H4 (cell line): ENCODE measurements around the gene ING2. TPM values are rescaled to one million over a fixed set of nuclear protein-coding genes. Genes with fewer than 3 reads are reported as not detected.

Experiments used
- DNase-seq: peaks from one replicate; pipeline ENCODE4 v3.0.0-alpha.2; 2015; ENCODE audit warnings: low spot score
- total RNA-seq: library from RNA; depleted of rRNA; stranded (reverse); fragments of >200 nt; shearing (Covaris generic); gene quantifications from 2 replicates; pipeline ENCODE4 v1.2.3, GENCODE V29; 2014

The ING2 gene
- total RNA-seq, 1 experiment from 2014 or later = 17.2 TPM

DNA sequence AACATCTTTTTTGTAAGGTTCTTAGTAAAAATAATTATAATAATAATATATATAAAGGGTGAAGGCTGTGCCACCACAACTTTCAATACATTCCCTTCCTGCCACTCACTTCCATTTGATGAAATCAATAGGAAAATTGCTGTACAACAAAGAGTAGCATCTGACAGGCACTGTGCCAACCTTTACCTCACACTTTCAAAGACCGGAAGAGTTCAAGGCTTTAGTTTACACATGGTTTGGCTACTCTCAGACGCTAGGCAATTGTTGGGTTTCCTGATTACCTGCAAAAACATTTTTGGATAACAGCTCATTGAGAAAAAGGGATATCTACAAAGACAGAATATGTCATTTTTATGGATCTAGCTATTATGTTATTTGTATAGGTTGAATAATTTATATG, 5.5 kb upstream of the ING2 start:
- no peak for DNase-seq

- DNase-seq = no peak
Observed at GRCh38 chr4:183499801-183500200, 5.1 kb upstream of the ING2 start.

- peak; percentile 6 for DNase-seq
Observed at GRCh38 chr4:183503497-183504063, 1.3 kb upstream of the ING2 start.

GRCh38 chr4:183504064-183504929, 561 bp upstream of the ING2 start:
- peak; percentile 93 for DNase-seq

GRCh38 chr4:183505611-183506388, 942 bp downstream of the ING2 start:
- DNase-seq = peak; percentile 86

- DNase-seq = no peak
Observed at GRCh38 chr4:183506389-183506735, 1.5 kb downstream of the ING2 start.

- no peak for DNase-seq
Observed at GRCh38 chr4:183507925-183508696, 3.3 kb downstream of the ING2 start.

DNA sequence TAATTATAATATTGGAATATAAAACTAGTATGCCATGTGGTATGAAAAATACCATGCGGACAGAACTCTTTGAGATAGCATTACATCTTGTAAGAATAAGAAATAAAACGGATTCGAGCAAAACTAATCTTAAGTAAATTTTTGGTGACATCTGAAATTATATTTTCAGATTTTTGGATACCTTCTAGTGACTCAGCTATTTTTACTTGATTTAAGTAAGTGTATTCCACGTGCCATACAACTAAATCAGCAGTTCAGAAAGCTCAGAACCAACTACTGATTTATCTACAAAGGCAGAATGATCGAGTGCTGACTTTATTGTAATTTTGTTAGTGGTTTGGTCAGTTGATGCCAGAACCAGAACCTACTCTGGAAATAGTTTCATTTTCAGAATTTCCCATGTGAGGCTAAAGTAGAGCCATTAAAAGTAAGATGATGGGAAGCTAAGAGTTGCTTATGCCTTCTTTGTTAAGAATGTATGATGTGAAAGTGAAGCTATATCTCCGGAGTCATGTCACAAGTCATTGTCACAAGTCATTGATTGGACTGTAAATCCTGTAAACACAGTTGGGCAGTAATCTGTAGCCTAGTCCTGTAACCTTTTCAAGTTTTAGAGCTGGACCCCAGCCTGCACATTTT, 4.0 kb downstream of the ING2 start:
- no peak for DNase-seq

DNA sequence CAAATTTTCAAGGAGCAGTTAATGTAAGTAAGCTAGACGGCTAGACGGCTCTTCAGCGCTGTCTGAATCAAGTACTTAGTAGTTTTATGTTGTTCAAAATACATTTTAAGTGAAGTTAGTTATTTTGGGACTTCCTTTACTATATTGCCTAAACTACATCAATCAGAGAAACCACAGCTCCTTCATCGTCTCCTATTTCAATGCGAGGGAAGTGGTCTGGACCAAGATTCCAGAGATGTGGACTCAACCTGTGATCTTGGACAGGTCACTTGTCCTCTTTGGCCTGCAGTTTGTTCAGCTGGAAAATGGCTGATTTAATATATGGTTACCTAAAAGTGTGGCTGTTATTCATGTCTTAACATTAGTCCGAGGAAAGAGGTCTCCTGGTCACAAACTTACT, 10.6 kb downstream of the ING2 start:
- no peak for DNase-seq

DNA sequence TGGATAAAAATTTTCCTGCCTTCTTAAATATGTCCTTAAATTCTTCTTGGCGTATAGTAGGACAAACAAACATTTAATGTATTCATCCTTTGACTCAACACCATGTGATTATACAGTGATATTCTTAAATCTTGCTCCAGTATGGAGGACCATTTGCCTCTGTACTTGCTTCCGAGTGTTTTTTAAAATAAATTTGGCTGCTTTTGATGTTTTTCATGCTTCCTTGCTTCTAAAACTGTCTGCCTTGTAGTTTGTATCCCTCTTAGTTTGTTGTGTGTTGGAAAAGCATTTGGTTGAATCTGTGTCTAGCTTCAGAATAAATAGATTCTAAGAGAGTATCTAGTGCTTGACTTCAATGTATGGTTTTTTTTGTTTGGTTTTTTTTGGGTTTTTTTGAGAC, 12.3 kb downstream of the ING2 start:
- DNase-seq = no peak

DNA sequence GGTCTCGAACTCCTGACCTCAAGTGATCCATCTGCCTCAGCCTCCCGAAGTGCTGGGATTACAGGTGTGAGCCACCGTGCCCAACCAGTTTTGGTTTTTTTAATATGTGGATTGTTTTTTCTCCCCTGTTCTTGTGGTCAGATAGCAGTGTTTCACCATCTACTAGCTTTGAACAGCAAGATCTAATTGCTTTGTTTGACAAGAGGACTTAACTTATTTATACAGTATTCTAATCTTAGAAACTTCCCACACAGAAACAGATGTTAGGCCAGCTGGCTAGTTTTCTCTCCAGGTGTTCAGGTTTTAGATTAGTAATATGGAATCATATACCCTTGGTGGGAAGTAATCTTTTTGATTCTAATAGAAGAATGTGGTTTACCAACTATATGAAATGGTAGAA, 12.9 kb downstream of the ING2 start:
- no peak for DNase-seq

DNA sequence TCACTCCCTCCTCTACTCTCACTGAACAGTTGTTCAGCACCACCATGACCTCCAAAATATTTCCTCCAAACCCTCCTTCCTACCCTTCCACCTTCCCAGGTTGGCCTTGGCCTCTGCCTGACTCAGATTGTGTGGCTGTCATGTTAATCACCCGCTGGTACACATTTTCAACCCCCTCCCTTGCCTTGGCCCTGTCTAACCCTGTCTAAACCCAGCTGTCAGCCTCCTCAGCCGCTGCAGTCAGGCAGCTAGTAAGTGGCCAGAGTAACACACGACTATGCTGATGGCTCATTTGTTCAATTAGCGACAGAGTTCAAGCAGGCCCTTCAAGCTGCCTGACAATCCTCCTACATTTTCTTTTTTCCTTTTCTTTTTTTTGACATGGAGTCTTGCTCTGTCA, 18.0 kb downstream of the ING2 start:
- DNase-seq = no peak

DNA sequence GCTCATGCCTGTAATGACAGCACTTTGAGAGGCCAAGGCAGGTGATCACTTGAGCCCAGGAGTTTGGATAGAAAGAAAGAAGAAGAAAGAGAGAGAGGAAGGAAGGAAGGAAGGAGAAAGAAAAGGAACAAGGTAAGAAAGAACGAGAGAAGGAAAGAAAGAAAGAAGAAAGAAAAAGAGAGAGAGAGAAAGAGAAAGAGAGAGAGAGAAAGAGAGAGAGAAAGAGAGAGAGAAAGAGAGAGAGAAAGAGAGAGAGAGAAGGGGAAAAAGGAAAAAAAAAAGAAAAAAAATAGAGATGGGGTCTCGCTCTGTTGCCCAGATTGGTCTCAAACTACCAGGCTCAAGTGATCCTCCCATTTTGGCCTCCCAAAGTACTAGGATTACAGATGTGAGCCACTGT, 22.5 kb downstream of the ING2 start:
- no peak for DNase-seq

DNA sequence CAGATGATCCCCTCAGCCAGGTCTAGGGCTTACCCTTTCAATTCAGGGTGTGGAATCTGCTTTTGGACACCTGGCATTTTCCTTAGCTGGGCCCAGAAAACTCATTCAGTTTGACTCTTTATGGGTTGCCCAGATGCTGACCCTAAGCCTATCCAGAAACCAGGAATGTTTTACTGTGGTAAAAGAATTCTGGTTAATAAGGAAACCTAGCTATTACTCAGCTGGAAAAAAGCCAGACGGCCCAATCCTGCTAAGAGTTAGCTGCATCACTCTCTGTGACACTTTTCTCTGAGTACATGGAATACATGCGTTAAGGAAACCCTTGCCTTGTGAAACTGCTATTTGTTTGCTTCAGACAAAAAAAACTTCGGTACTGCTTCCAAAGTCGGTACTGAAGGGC, 28.0 kb downstream of the ING2 start:
- DNase-seq = peak; percentile 24

DNA sequence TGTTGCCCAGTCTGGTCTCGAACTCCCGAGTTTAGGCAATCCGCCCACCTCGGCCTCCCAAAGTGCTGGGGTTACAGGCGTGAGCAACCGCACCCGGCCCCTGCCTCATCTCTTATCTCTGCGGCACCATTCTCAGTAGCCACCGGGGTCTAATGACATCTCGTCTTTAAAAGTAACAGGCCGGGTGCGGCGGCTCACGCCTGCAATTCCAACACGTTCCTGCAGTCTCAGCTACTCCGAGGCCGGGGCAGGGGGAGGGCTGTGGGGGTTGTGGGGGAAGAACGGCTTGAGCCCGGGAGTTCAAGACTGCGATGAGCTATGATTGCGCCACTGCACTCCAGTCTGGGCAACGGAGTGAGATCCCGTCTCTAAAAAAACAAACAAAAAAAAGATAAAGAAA, 28.8 kb downstream of the ING2 start:
- no peak for DNase-seq

DNA sequence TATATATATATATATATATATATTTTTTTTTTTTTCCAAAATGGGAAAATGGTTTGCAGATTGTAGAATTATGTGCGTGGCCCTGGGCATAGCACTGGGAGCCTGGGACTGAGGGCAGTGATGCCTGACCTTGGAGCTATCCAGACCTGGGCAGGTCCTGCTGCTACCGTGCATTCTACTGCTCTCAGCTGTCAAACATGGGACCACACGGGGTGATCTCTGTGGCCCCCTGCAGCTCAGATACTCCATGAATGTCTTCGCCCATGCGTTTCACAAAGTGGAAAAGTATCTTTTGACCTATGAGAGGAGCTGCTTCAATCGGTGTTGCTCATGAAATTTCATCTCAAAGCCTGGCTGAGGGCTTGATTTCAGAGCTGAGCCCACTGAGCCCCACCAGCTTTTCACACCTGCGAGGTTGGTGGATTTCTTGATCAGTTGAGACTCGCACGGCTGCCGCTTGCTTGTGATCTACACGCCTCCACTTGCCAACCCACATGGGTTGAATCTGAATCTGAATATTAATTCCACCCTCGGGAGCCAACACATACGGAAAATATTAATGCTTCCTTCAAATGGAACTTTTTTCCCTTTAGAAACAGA, 35.7 kb downstream of the ING2 start:
- DNase-seq = no peak

DNA sequence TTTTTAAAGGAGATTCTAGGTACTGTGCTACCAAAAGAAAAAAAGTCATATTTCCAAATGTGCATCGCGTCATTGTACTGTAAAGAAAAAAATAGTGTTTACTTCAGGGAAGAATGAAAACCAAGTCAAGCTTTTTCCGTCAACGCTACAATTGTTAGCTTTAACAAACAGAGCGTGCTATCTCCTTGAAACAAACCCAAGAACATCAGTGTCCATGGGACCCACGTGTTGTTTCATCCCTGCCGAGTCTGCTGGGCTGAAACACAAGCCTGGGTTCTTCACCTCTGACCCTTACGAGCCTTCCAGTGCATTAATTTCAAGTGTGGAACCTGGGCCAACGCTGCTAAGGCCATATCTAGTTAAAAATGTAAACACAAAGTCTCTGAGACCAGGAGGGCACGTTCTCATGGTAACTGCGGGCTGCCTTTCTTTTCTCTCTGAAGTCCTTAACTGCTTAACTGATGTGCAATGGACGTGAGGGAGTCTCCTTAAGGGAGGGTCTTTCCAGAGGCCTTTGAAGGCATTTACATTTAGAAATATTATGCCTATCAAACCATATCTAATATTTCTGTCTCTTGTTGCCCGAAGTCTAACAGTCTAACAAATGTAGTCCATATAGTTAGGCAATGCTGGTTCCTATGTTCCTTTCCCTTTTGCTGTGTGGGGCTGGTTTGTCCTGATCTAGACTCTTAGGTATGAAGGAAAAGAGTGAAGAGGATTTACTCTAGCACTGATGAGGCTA, 36.3 kb downstream of the ING2 start:
- no peak for DNase-seq

- no peak for DNase-seq
Observed at GRCh38 chr4:183541752-183542040, 36.8 kb downstream of the ING2 start.

GRCh38 chr4:183543435-183543834, 38.6 kb downstream of the ING2 start:
- DNase-seq = no peak

GRCh38 chr4:183544109-183544508, 39.3 kb downstream of the ING2 start:
- DNase-seq = no peak

DNA sequence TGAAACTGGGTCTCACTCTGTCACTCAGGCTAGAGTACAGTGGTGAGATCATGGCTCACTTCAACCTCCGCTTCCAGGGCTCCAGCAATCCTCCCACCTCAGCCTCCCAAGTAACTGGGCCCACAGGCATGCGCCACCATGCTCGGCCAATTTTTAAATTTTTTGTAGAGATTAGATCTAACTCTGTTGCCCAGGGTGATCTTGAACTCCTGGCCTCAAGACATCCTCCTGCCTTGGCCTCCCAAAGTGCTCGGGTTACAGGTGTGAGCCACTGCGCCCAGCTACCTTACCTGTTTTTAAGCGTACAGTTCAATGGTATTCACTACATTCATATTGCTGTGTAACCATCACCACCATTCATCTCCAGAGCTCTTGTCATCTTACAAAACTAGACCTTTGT, 41.5 kb downstream of the ING2 start:
- DNase-seq = no peak
